PC-3 (cell line): ENCODE data around the gene NRIP1. TPM values are rescaled to one million over a fixed set of nuclear protein-coding genes. Genes with fewer than 3 reads are reported as not detected.
A peak's percentile ranks its signal among the peaks of the same experiment; 100 is the strongest.
"Not testable (repeated sequence)": the region's sequence is repeated elsewhere in the genome, so short reads cannot be mapped to it uniquely, and the experiment has no call there.

Source experiments
- ATAC-seq: fragments of 200-7000 bp; cut with Tn5 transposase; 2 replicates; pipeline ENCODE4 v1.9.1; 2020; ENCODE audit warnings: mild to moderate bottlenecking, moderate library complexity
- BruUV-seq: library from RNA; stranded (reverse); fragments of 400-500 nt; replicated peaks from 2 replicates; lab custom pipeline; 2021; lab: Mats Ljungman, UMichigan
- CTCF ChIA-PET: fragments of 300-600 bp; sonication (Branson Sonifier 250); formaldehyde crosslinking; loops from one replicate; lab custom pipeline; 2022; ENCODE audit warnings: antibody characterized with exemption; lab: Charles Lee
- POLR2A ChIA-PET: fragments of 300-600 bp; sonication (Branson Sonifier 250); formaldehyde crosslinking; loops from one replicate; lab custom pipeline; 2022; ENCODE audit warnings: antibody characterized with exemption; ENCODE audit not compliant: unreplicated experiment; lab: Charles Lee
- DNase-seq: peaks from one replicate; pipeline ENCODE4 v3.0.0-alpha.2; 2015
- H2AFZ ChIP-seq: fragments of 300-600 bp; sonication (generic); 2 replicates; pipeline ENCODE4 v1.6.0; 2016; ENCODE audit warnings: antibody characterized with exemption, low read length
- H3F3A ChIP-seq: fragments of 300-600 bp; sonication (generic); one replicate; pipeline ENCODE4 v1.6.0; 2017; ENCODE audit warnings: antibody characterized with exemption, low read length, control low read depth, mild to moderate bottlenecking; ENCODE audit not compliant: unreplicated experiment
- H3K27ac ChIP-seq: fragments of 300-600 bp; sonication (generic); 2 replicates; pipeline ENCODE4 v1.5.1; 2016; ENCODE audit warnings: mild to moderate bottlenecking, low read length
- H3K27me3 ChIP-seq: fragments of 300-600 bp; sonication (generic); 2 replicates; pipeline ENCODE4 v1.6.1; 2016; ENCODE audit warnings: low read length, mixed read lengths
- H3K36me3 ChIP-seq: fragments of 300-600 bp; sonication (generic); 2 replicates; pipeline ENCODE4 v1.6.1; 2016; ENCODE audit warnings: low read depth, mixed run types, low read length, mixed read lengths
- H3K4me1 ChIP-seq: fragments of 300-600 bp; sonication (generic); 2 replicates; pipeline ENCODE4 v1.5.1; 2016; ENCODE audit warnings: low read length; ENCODE audit not compliant: insufficient read depth
- H3K4me2 ChIP-seq: fragments of 300-600 bp; sonication (generic); 2 replicates; pipeline ENCODE4 v1.6.0; 2016; ENCODE audit warnings: low read length
- H3K4me3 ChIP-seq: fragments of 300-600 bp; sonication (generic); 2 replicates; pipeline ENCODE4 v1.5.1; 2016; ENCODE audit warnings: mild to moderate bottlenecking, low read length, mixed read lengths
- H3K79me2 ChIP-seq: fragments of 300-600 bp; sonication (generic); 2 replicates; pipeline ENCODE4 v1.6.1; 2017; ENCODE audit warnings: low read length, mixed read lengths
- H3K9ac ChIP-seq: fragments of 300-600 bp; sonication (generic); 2 replicates; pipeline ENCODE4 v1.6.0; 2016; ENCODE audit warnings: mild to moderate bottlenecking, low read length
- H3K9me2 ChIP-seq: fragments of 300-600 bp; sonication (generic); replicated peaks from 2 replicates; pipeline ENCODE4 v1.6.1; 2016; ENCODE audit warnings: mixed run types, low read length, mixed read lengths
- H3K9me3 ChIP-seq: fragments of 300-600 bp; sonication (generic); 2 replicates; pipeline ENCODE4 v1.6.1; 2016; ENCODE audit warnings: low read length, mixed read lengths
- H4K20me1 ChIP-seq: fragments of 300-600 bp; sonication (generic); 2 replicates; pipeline ENCODE4 v1.6.1; 2016; ENCODE audit warnings: low read length, mixed read lengths
- EZH2 ChIP-seq: fragments of 300-600 bp; sonication (generic); IDR thresholded peaks from one replicate; pipeline ENCODE4 v1.6.1; 2017; ENCODE audit warnings: antibody characterized with exemption, mild to moderate bottlenecking, low read length; ENCODE audit not compliant: unreplicated experiment
- EZH2phosphoT487 ChIP-seq: fragments of 300-600 bp; sonication (generic); IDR thresholded peaks from 2 replicates; pipeline ENCODE4 v1.6.1; 2018; ENCODE audit warnings: mild to moderate bottlenecking, antibody characterized with exemption, low read length, borderline replicate concordance
- intact Hi-C: fragments of 100-400 bp; cut with micrococcal nuclease; formaldehyde crosslinking; loops from 2 replicates; pipeline ENCODE4 v1.9.0; 2023
- total RNA-seq: library from RNA; depleted of rRNA; stranded (reverse); fragments of >200 nt; gene quantifications from 2 replicates; pipeline ENCODE4 v1.2.3, GENCODE V29; 2014
- TF ChIP-seq, protein P1 (sequence below): fragments of 300-600 bp; sonication (generic); conservative IDR thresholded peaks from 2 replicates; pipeline ENCODE4 v1.5.1; 2017; ENCODE audit warnings: antibody characterized with exemption, low read depth, mild to moderate bottlenecking, low read length

The NRIP1 gene
- total RNA-seq, 1 experiment from 2014 or later = 69.2 TPM

DNA sequence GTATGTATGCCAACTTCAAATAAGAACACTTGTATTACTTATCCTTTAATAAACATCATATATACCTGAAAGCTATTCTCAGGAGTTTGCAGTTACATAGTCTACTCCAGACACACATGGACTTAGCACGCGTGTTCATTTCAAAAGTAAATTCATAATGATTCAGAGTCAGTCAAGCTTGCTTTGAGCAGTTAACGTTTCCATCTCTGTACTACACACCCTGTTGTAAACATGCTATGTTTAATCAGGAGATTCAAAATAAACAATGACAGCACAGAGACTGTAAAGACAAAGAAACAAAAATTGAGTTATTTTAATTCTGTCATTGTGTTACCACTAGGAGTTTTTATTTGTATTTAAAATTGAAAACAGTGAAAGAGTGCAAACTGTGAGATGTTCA lies 119.6 kb downstream of the NRIP1 start:
- ATAC-seq (peak; percentile 89), DNase-seq (peak; percentile 64)
- no peak overlapping the region for H3K4me3 ChIP-seq
- H3K4me1 ChIP-seq = peaks cover 38% of the 10 kb centered on the region
- 0 out of 2 replicates have a peak overlapping the region, but pooled peaks have one; percentile 12 for H3K9ac ChIP-seq
- H3F3A ChIP-seq = no peaks in the 10 kb centered on the region
- no peaks in the 10 kb centered on the region for H3K79me2 ChIP-seq
- no peak overlapping the region for H2AFZ ChIP-seq
- H3K9me2 ChIP-seq = no peaks in the 10 kb centered on the region
- no peaks in the 10 kb centered on the region for H3K9me3 ChIP-seq
- ChIA-PET POLR2A (no interaction called here), CTCF (no interaction called here)
- peak overlapping the region; percentile 71 for H3K27ac ChIP-seq
- intact Hi-C loops = no loop called here
- H3K36me3 ChIP-seq = no peaks in the 10 kb centered on the region
- H3K27me3 ChIP-seq = no peaks in the 10 kb centered on the region
- TF ChIP-seq EZH2phosphoT487 = no peak
- no peak for TF ChIP-seq EZH2
- TF ChIP-seq, protein P1, sequence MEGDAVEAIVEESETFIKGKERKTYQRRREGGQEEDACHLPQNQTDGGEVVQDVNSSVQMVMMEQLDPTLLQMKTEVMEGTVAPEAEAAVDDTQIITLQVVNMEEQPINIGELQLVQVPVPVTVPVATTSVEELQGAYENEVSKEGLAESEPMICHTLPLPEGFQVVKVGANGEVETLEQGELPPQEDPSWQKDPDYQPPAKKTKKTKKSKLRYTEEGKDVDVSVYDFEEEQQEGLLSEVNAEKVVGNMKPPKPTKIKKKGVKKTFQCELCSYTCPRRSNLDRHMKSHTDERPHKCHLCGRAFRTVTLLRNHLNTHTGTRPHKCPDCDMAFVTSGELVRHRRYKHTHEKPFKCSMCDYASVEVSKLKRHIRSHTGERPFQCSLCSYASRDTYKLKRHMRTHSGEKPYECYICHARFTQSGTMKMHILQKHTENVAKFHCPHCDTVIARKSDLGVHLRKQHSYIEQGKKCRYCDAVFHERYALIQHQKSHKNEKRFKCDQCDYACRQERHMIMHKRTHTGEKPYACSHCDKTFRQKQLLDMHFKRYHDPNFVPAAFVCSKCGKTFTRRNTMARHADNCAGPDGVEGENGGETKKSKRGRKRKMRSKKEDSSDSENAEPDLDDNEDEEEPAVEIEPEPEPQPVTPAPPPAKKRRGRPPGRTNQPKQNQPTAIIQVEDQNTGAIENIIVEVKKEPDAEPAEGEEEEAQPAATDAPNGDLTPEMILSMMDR = no peak
- H4K20me1 ChIP-seq = no peaks in the 10 kb centered on the region
- H3K4me2 ChIP-seq = peak overlapping the region; percentile 17; the same call in 1 of the 2 replicates
- BruUV-seq = no TSS peak

DNA sequence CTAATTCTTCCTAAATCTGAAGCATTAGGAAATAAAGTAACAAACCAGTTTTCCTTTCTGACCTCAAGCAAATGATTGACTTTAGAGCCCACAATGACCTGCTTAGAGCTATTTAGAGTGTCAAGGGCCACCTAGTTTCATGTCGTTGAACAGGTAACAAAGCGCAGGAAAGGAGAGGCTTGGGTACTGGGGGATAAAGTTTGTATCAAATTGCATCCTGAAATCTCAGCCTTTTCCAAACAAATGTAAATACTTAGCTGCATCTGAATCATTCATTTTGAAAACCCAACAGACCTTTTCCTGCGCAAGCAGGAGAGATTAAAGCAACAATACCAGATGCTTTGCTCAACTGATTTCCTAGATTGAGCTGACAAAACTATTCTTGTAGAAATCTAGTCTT lies 121.2 kb downstream of the NRIP1 start:
- Histone ChIP-seq H3K27ac (peak overlapping the region; percentile 71), H3K4me2 (peak overlapping the region; percentile 56), H2AFZ (peak overlapping the region; percentile 34; the same call in 1 of the 2 replicates), H3K9ac (peak overlapping the region; percentile 26; the same call in 1 of the 2 replicates), H3K27me3 (no peaks in the 10 kb centered on the region), H3K36me3 (no peaks in the 10 kb centered on the region), H3K79me2 (no peaks in the 10 kb centered on the region), H4K20me1 (no peaks in the 10 kb centered on the region), H3K9me2 (no peaks in the 10 kb centered on the region), H3K4me1 (peaks cover 38% of the 10 kb centered on the region), H3K9me3 (no peaks in the 10 kb centered on the region), H3K4me3 (peak overlapping the region; percentile 9; the same call in 1 of the 2 replicates), H3F3A (no peaks in the 10 kb centered on the region)
- ATAC-seq (peak; percentile 70), DNase-seq (peak; percentile 62)
- intact Hi-C loops = loop anchor here (2.0 kb wide), 1 partner anchor 65 kb away; no protein-coding TSS in a partner anchor
- no TSS peak for BruUV-seq
- TF ChIP-seq, protein P1 = no peak
- POLR2A ChIA-PET = interaction anchor here (0.7 kb wide), 1 partner anchor 108 kb away, joined by 3 read pairs; no protein-coding TSS in a partner anchor
- CTCF ChIA-PET = no interaction called here

DNA sequence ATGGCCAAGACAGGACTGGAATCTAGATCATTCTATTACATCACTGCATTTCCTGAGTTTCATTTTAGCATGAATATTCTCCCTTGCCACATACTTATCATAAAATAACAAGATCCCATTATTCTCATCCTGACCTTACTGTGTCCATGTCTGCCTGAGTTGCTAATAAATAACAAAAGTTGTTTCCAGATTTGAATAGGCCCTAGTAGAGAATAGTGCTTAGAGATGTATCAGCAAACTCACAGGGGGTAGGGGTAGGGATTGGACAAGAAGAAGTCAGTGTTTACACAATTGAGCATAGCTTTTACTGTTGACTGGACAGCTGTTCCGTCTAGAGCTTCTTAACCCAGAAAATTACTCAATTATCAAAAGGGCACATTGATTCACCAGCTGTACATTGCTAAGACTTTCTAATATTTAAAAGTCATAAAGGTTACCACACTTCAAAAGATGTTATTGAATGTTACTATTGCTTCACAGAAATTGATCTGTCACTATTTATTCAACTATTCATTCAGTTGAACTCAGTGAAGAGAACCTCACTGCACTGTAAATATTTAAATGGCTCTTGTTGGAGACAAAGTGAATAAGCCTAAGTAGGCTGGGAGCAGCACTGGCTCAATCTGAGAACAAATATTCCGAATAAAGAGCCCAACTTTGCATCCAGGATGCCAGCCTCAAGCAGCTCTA lies 121.9 kb downstream of the NRIP1 start:
- H3K4me3 ChIP-seq = peak overlapping the region; percentile 9; the same call in 1 of the 2 replicates
- ChIA-PET CTCF (no interaction called here), POLR2A (no interaction called here)
- H3F3A ChIP-seq = no peaks in the 10 kb centered on the region
- peak overlapping the region; percentile 56 for H3K4me2 ChIP-seq
- DNase-seq (no peak), ATAC-seq (peak; percentile 8)
- H3K9me2 ChIP-seq = no peaks in the 10 kb centered on the region
- no peaks in the 10 kb centered on the region for H3K9me3 ChIP-seq
- no TSS peak for BruUV-seq
- peak overlapping the region; percentile 34; the same call in 1 of the 2 replicates for H2AFZ ChIP-seq
- intact Hi-C loops = loop anchor here (2.0 kb wide), 1 partner anchor 64 kb away; no protein-coding TSS in a partner anchor
- H3K36me3 ChIP-seq = no peaks in the 10 kb centered on the region
- peak overlapping the region; percentile 26; the same call in 1 of the 2 replicates for H3K9ac ChIP-seq
- H3K27ac ChIP-seq = peak overlapping the region; percentile 71
- peaks cover 38% of the 10 kb centered on the region for H3K4me1 ChIP-seq
- no peaks in the 10 kb centered on the region for H3K79me2 ChIP-seq
- H3K27me3 ChIP-seq = no peaks in the 10 kb centered on the region
- TF ChIP-seq EZH2phosphoT487 = no peak
- TF ChIP-seq, protein P1 = no peak
- TF ChIP-seq EZH2 = no peak
- H4K20me1 ChIP-seq = no peaks in the 10 kb centered on the region

DNA sequence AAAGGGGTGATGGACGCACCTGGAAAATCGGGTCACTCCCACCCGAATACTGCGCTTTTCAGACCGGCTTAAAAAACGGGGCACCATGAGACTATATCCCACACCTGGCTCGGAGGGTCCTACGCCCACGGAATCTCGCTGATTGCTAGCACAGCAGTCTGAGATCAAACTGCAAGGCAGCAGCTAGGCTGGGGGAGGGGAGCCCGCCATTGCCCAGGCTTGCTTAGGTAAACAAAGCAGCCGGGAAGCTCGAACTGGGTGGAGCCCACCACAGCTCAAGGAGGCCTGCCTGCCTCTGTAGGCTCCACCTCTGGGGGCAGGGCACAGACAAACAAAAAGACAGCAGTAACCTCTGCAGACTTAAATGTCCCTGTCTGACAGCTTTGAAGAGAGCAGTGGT lies 137.5 kb downstream of the NRIP1 start:
- ATAC-seq, H3K79me2 ChIP-seq, H3K4me1 ChIP-seq, H2AFZ ChIP-seq, H3K36me3 ChIP-seq, H3K4me2 ChIP-seq, H3F3A ChIP-seq, DNase-seq, BruUV-seq, H3K9ac ChIP-seq, H3K4me3 ChIP-seq, H3K27me3 ChIP-seq, H3K9me2 ChIP-seq, POLR2A ChIA-PET, CTCF ChIA-PET, H3K9me3 ChIP-seq, H3K27ac ChIP-seq, H4K20me1 ChIP-seq, intact Hi-C loops: not testable (repeated sequence)
